Thyroid gland (tissue), 4 donors: Measurements from ENCODE around the gene PTPRN. TPM values are rescaled to one million over a fixed set of nuclear protein-coding genes. Genes with fewer than 3 reads are reported as not detected.

Experiments
- DNase-seq, 2 donors: peaks; one replicate each; pipeline ENCODE4 v3.0.0-alpha.2; 2019
- H3K27ac ChIP-seq, 3 donors: fragments of 200-600 bp; sonication (generic); 1 replicate in 2 of 3; 2 replicates in 1 of 3; pipeline ENCODE4 v1.5.1; 2016 to 2019; ENCODE audit warnings: mild to moderate bottlenecking in 1 of 3, moderate library complexity in 1 of 3
- H3K27me3 ChIP-seq: fragments of 200-600 bp; sonication (generic); one replicate; pipeline ENCODE4 v1.5.1; 2019
- H3K36me3 ChIP-seq, 2 donors: fragments of 200-600 bp; sonication (generic); one replicate each; pipeline ENCODE4 v1.5.1; 2016 to 2019
- H3K4me1 ChIP-seq, 2 donors: fragments of 200-600 bp; sonication (generic); one replicate each; pipeline ENCODE4 v1.5.1; 2017 to 2019
- H3K4me3 ChIP-seq, 3 donors: fragments of 200-600 bp; sonication (generic); replicated peaks in 1 of 3; 1 replicate in 2 of 3; 2 replicates in 1 of 3; pipeline ENCODE4 v1.5.1; 2016; ENCODE audit warnings: mild to moderate bottlenecking in 1 of 3
- H3K9me3 ChIP-seq: fragments of 200-600 bp; sonication (generic); one replicate; pipeline ENCODE4 v1.5.1; 2017
- CTCF ChIP-seq, 6 experiments: fragments of 200-600 bp in 3 of 6; fragments of 450-650 bp in 3 of 6; sonication (generic) in 3 of 6; IDR thresholded peaks; one replicate each; pipeline ENCODE4 v1.5.1; 2016 to 2019; ENCODE audit warnings: antibody characterized with exemption in 6 of 6, mild to moderate bottlenecking in 2 of 6, inconsistent platforms in 1 of 6, moderate library complexity in 1 of 6
- POLR2A ChIP-seq, 2 donors: fragments of 450-650 bp; IDR thresholded peaks; one replicate each; pipeline ENCODE4 v1.6.1; 2017; ENCODE audit warnings: antibody characterized with exemption in 2 of 2, mild to moderate bottlenecking in 2 of 2, moderate library complexity in 1 of 2
- WGBS, 2 donors: methylation state at CpG; one replicate each; pipeline ENCODE4 v1.1.5; 2017; 5-methylcytosine and 5-hydroxymethylcytosine counted together
- intact Hi-C: fragments of 100-400 bp; cut with DNase I; formaldehyde crosslinking; loops from one replicate; pipeline ENCODE4 v1.15.1; 2023
- total RNA-seq, 4 donors: library from RNA; depleted of rRNA; stranded (reverse); fragments of >200 nt; gene quantifications; one replicate each; pipeline ENCODE4 v1.2.3, GENCODE V29; 2016

Gene PTPRN
- 1 to 10 TPM in 3 of 4 donors, not detected in 1; 1.9 to 4.6 (median 4.4) TPM for total RNA-seq

DNA sequence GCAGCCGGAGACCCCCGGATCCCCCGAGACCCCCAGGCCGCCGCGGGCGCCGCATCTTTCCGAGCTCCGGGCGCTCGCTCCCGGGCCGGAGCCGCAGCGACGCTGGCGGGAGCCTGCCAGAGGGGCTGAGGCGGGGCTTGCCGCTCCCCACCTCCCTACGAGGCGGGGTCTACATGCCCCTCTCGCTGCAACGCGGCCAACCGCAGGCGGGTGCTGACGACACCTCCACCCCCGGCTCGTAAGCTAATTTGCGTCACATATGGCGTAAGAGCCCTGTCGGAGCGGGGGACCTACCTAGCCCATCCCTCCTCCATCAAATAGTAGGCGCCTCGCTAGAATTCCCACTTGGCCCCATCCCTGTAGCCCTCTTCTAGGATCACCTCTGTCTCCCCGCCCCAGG lies at the start of gene PTPRN:
Gene PTPRN (minus strand): TSS at position 124 of the 400 bp plus-strand sequence. CDS start 69 bp downstream, at position 55.
- intact Hi-C loops = no loop called here
- H3K36me3 ChIP-seq = no peaks in the 10 kb centered on the region
- H3K9me3 ChIP-seq = no peaks in the 10 kb centered on the region
- H3K4me3 ChIP-seq = no peak within 1 kb of the TSS
- no peak for TF ChIP-seq CTCF (IDR thresholded peaks at IDR 0.05)
- no peak for TF ChIP-seq POLR2A (IDR thresholded peaks at IDR 0.05)
- no peaks in the 10 kb centered on the region for H3K4me1 ChIP-seq
- 5 to 9% methylated on average over 12 to 19 of the region's 37 CpGs for WGBS, 2 donors
- peaks cover 10% of the 10 kb centered on the region for H3K27me3 ChIP-seq
- no peak for DNase-seq
- H3K27ac ChIP-seq = no peak within 1 kb of the TSS

DNA sequence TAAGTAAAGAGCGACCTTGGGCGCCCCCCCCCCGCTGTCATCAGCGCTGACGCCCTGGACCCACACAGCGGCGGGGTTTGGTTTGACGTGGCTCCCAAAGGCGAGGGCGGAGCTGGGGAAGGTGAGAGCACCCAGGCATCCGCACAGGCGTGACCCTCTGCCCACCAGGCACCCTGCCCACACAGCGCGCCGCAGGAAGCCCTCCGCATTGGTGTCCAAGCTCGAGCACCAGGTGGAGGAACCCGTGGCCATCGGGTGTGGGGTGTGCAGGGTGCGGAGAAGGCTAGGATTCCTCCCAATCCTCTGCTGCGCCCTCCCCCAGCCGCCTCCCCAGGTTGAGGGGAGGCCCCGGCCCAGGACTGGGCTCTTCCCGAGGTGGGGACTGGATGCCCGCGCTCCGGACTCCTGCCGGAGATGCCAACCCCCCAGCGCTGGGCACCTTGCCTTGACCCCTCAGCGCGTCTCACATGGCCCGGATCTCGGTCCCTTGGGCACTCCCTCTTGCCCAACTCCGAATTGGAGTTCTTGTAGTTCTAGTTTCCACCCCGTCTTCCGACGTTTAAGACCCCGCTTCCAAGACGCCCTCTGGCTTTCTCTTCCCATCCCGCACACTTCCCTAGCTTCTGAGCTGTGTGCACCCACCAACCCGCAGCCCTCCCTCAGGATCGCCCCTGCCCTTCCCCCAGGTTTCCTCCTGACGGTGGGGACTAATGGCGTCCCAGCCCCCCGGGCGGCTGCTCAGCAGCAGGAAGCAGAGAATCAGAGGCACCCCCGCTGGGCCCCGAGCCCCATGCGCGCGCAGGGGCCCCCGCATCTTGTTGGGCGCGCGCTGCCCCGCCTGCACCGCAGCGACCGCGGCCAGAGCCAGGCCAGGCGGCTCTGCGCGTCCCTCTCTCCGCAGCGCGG lies 49.2 kb upstream of the PTPRN start:
- 3 to 4% methylated on average over 45 to 49 of the region's 66 CpGs for WGBS, 2 donors
- DNase-seq = no peak
- TF ChIP-seq POLR2A (IDR thresholded peaks at IDR 0.05) (no peak), CTCF (IDR thresholded peaks at IDR 0.05) (no peak)
- H3K4me3 ChIP-seq = no peak overlapping the region
- peaks cover 6 to 11% of the 10 kb centered on the region in 2 donors for H3K4me1 ChIP-seq
- intact Hi-C loops = no loop called here
- no peak overlapping the region for H3K27ac ChIP-seq
- no peaks in the 10 kb centered on the region for H3K9me3 ChIP-seq
- peaks cover 15% of the 10 kb centered on the region for H3K27me3 ChIP-seq
- no peaks in the 10 kb centered on the region for H3K36me3 ChIP-seq

DNA sequence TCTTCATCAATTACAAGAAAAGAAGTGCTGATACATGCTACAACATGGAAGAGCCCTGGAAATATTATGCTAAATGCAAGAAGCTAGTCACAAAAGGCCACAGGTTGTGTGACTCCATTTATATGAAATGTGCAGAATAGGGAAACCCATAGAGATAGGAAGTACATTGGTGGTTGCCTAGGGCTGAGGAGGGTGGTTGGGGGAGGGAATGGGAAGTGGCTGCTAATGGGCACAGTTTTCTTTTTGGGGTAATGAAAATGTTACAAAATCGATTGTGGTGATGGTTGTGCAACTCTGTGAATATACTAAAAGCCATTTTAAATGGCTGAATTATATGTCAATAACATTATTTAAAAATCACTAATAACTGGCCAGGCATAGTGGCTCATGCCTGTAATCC lies 47.6 kb upstream of the PTPRN start:
- 61 to 78% methylated on average over 1 of the region's 1 CpG for WGBS, 2 donors
- intact Hi-C loops = no loop called here
- no peaks in the 10 kb centered on the region for H3K36me3 ChIP-seq
- DNase-seq = no peak
- TF ChIP-seq POLR2A (IDR thresholded peaks at IDR 0.05) = no peak
- TF ChIP-seq CTCF (IDR thresholded peaks at IDR 0.05) = no peak
- H3K27me3 ChIP-seq = peaks cover 15% of the 10 kb centered on the region
- no peak overlapping the region for H3K27ac ChIP-seq
- no peak overlapping the region for H3K4me3 ChIP-seq
- no peaks in the 10 kb centered on the region for H3K9me3 ChIP-seq
- peaks cover 6 to 11% of the 10 kb centered on the region in 2 donors for H3K4me1 ChIP-seq

DNA sequence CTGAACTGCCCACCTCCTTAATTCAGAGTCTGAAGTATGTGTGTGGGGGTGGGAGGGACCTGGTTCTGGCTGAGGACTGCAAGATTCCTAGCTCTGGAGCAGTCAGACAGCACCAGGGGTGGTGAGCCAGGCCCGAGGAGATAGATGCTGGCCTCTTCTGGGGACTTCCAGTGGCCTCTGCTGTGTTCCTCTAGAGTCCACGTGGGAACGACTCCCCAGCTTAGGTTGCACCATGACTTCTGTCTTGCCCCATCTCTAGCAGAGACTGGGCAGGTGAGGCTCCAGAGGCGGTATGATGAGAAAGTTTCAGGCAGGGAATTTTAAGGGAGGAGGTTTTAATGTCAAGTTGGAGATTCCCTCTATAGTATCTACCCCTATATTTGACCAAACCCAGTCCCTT lies 45.4 kb upstream of the PTPRN start:
- WGBS, 2 donors = 63 to 67% methylated on average over 4 of the region's 4 CpGs
- no peak for DNase-seq
- intact Hi-C loops = no loop called here
- Histone ChIP-seq H3K4me3 (no peak overlapping the region), H3K27me3 (peaks cover 15% of the 10 kb centered on the region), H3K4me1 (peaks cover 6 to 11% of the 10 kb centered on the region in 2 donors), H3K36me3 (no peaks in the 10 kb centered on the region), H3K27ac (no peak overlapping the region), H3K9me3 (no peaks in the 10 kb centered on the region)
- TF ChIP-seq CTCF (IDR thresholded peaks at IDR 0.05) (no peak), POLR2A (IDR thresholded peaks at IDR 0.05) (no peak)

DNA sequence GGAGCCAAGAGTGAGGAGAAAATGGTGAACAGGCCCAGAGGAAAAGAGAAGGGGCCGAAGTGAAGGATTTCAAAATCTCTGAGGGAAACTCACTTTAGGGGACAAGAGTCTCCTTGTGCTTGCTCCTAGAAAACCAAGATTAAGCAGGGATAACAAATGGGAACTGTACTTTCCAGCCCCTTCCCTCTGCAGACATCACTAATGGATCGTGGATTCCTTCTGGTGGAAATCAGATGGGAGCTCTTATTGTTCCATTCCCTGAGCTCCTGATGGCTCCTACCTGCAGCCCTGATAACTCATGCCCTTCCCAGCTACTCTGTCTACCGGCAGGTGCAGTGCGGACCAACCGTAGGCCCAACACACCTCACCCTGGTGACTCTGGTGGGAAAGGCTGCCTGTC lies 43.9 kb upstream of the PTPRN start:
- Histone ChIP-seq H3K36me3 (no peaks in the 10 kb centered on the region), H3K9me3 (no peaks in the 10 kb centered on the region), H3K4me1 (peaks cover 2 to 3% of the 10 kb centered on the region in 2 donors), H3K27ac (no peak overlapping the region), H3K4me3 (no peak overlapping the region), H3K27me3 (peaks cover 7% of the 10 kb centered on the region)
- DNase-seq = no peak
- intact Hi-C loops = no loop called here
- TF ChIP-seq POLR2A (IDR thresholded peaks at IDR 0.05) = no peak
- no peak for TF ChIP-seq CTCF (IDR thresholded peaks at IDR 0.05)
- 76 to 84% methylated on average over 3 to 5 of the region's 5 CpGs for WGBS, 2 donors
